ENCODE data around the gene DXO. TPM values are rescaled to one million over a fixed set of nuclear protein-coding genes. Genes with fewer than 3 reads are reported as not detected.

The DXO gene
- total and polyA plus RNA-seq, 8 donors = 16.2 to 28.3 (median 25.0) TPM

DNA sequence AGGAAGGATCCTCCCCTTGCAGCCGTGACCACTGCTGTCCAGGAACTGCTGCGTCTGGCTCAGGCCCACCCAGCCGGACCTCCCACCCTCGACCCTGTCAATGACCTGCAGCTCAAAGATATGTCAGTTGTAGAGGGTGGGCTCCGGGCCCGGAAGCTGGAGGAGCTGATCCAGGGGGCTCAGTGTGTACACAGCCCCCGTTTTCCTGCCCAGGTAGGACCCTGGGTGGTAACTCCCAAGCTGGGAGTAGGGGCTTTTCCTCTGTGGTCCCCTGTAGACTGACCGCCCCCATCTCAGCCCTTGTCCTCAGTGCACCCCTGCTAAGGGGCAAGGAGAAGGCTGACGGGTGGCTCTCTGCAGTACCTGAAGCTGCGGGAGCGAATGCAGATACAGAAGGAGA, 3.6 kb downstream of the DXO start:
- no peaks in the 10 kb centered on the region for H3K27me3 ChIP-seq
- DNase-seq = peak in 1 of 4 donors; percentile 69
- no peaks in the 10 kb centered on the region for H3K9me3 ChIP-seq
- no peak overlapping the region for H3K4me3 ChIP-seq
- H3K4me1 ChIP-seq = peaks cover 17 to 30% of the 10 kb centered on the region in 2 donors
- ATAC-seq = no peak
- H3K27ac ChIP-seq = no peak overlapping the region
- TF ChIP-seq, protein P1, sequence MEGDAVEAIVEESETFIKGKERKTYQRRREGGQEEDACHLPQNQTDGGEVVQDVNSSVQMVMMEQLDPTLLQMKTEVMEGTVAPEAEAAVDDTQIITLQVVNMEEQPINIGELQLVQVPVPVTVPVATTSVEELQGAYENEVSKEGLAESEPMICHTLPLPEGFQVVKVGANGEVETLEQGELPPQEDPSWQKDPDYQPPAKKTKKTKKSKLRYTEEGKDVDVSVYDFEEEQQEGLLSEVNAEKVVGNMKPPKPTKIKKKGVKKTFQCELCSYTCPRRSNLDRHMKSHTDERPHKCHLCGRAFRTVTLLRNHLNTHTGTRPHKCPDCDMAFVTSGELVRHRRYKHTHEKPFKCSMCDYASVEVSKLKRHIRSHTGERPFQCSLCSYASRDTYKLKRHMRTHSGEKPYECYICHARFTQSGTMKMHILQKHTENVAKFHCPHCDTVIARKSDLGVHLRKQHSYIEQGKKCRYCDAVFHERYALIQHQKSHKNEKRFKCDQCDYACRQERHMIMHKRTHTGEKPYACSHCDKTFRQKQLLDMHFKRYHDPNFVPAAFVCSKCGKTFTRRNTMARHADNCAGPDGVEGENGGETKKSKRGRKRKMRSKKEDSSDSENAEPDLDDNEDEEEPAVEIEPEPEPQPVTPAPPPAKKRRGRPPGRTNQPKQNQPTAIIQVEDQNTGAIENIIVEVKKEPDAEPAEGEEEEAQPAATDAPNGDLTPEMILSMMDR (IDR thresholded peaks at IDR 0.05) = no peak
- intact Hi-C loops (cut with DNase I) = no loop called here
- peaks cover 0 to 72% of the 10 kb centered on the region in 2 donors for H3K36me3 ChIP-seq

DNA sequence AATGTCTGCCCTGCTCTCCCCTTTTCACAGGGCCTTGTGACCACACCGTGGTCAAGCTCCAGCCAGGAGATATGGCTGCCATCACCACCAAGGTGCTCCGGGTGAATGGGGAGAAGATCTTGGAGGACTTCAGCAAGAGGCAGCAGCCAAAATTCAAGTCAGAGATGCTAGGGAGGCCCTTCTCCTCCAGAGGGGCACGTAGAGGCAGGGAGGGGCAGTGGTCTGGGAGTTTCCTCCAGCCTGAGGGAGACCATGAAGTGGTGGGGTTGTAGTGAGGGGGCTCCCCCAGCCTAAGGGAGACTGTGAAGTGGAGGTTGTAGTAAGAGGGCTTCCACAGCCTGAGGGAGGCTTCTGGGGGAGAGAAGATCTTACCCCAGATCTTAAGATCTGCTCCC, 4.0 kb downstream of the DXO start:
- ATAC-seq = no peak
- DNase-seq = peak in 1 of 4 donors; percentile 22
- no peak overlapping the region for H3K4me3 ChIP-seq
- H3K27me3 ChIP-seq = no peaks in the 10 kb centered on the region
- H3K27ac ChIP-seq = no peak overlapping the region
- intact Hi-C loops (cut with DNase I) = no loop called here
- peaks cover 0 to 76% of the 10 kb centered on the region in 2 donors for H3K36me3 ChIP-seq
- peaks cover 13 to 26% of the 10 kb centered on the region in 2 donors for H3K4me1 ChIP-seq
- TF ChIP-seq, protein P1 (IDR thresholded peaks at IDR 0.05) = no peak
- H3K9me3 ChIP-seq = no peaks in the 10 kb centered on the region

DNA sequence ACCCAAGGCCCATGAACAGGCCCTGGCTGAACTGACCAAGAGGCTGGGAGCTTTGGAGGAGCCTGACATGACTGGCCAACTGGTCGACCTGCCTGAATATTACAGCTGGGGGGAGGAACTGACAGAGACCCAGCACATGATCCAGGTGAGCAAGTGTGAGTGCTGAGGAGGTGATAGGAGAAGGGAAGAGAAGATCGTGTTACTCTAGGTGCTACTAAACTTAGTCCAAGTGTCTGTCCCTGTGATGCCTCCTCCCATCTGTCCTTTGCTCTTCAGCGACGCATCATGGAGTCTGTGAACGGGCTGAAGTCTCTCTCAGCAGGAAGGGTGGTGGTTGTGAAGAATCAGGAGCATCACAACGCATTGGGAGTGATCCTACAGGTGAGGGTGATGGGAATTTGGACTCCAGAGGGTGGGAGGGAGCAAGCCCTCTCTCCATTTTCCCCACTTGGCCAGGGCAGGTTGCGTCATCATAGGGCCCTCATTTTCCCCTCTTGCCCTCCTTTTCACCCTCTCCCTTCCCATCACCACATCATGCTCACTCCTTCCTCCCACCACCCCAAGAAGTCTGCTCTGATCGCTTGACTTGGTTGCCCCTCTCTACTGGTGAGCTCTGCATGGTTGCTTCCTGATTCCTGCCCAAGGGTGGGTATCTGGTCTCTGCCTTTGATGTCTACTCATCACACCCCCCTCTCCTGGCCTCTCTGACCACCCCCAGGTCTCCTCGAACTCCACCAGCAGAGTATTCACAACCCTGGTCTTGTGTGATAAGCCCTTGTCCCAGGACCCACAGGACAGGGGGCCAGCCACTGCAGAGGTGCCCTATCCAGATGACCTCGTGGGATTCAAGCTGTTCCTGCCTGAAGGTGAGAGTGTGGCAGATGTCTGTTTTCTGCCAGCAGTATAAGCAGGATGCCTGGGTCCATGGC, 4.7 kb downstream of the DXO start:
- Histone ChIP-seq H3K27me3 (no peaks in the 10 kb centered on the region), H3K9me3 (no peaks in the 10 kb centered on the region), H3K4me1 (peaks cover 11 to 22% of the 10 kb centered on the region in 2 donors), H3K27ac (no peak overlapping the region), H3K4me3 (no peak overlapping the region), H3K36me3 (peaks cover 0 to 83% of the 10 kb centered on the region in 2 donors)
- intact Hi-C loops (cut with DNase I) = no loop called here
- TF ChIP-seq, protein P1 (IDR thresholded peaks at IDR 0.05) = no peak
- DNase-seq (no peak), ATAC-seq (no peak)

DNA sequence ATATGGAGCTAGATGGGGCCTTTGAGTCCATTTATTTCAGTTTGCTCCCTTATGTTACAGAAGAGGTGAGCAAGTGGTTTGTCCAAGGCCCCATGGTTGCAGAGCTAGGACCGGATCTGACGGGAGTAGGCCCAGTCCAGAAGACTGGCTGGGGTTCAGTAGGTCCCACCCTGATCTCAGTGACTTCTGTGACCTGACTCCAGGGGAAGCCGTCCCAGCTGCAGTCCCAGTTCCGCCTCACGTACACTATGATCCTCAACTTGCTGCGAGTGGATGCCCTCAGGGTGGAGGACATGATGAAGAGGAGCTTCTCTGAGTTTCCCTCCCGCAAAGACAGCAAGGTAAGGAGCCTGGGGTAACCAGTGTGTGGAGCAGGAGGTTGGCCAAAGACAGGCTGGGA, 5.4 kb downstream of the DXO start:
- TF ChIP-seq, protein P1 (IDR thresholded peaks at IDR 0.05) = no peak
- ATAC-seq (no peak), DNase-seq (no peak)
- H3K4me3 ChIP-seq = no peak overlapping the region
- intact Hi-C loops (cut with DNase I) = no loop called here
- no peaks in the 10 kb centered on the region for H3K9me3 ChIP-seq
- H3K27ac ChIP-seq = no peak overlapping the region
- H3K4me1 ChIP-seq = peaks cover 11 to 21% of the 10 kb centered on the region in 2 donors
- no peaks in the 10 kb centered on the region for H3K27me3 ChIP-seq
- H3K36me3 ChIP-seq = peaks cover 0 to 91% of the 10 kb centered on the region in 2 donors

DNA sequence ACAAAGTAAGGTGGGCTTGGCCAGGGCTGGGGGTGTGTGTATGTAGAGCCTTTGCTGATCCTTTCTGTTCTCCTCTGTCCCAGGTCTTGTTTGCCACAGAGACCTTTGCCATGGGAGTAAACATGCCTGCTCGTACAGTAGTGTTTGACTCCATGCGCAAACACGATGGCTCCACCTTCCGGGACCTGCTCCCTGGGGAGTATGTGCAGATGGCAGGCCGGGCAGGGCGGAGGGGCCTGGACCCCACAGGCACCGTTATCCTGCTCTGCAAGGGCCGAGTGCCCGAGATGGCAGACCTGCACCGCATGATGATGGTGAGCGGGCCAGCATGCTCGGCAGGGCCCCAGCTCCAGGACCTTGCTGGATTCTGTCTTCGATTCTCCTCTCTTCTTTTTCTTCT, 6.2 kb downstream of the DXO start:
- H3K9me3 ChIP-seq = no peaks in the 10 kb centered on the region
- ATAC-seq (no peak), DNase-seq (no peak)
- peaks cover 4 to 13% of the 10 kb centered on the region in 2 donors for H3K4me1 ChIP-seq
- no peaks in the 10 kb centered on the region for H3K27me3 ChIP-seq
- TF ChIP-seq, protein P1 (IDR thresholded peaks at IDR 0.05) = no peak
- H3K4me3 ChIP-seq = no peak overlapping the region
- peaks cover 0 to 99% of the 10 kb centered on the region in 2 donors for H3K36me3 ChIP-seq
- no peak overlapping the region for H3K27ac ChIP-seq
- intact Hi-C loops (cut with DNase I) = no loop called here
